ENCODE measurements around the gene RHO. TPM values are rescaled to one million over a fixed set of nuclear protein-coding genes. Genes with fewer than 3 reads are reported as not detected.

The RHO gene
- total RNA-seq, 3 donors from 2014 or later, result not detected

DNA sequence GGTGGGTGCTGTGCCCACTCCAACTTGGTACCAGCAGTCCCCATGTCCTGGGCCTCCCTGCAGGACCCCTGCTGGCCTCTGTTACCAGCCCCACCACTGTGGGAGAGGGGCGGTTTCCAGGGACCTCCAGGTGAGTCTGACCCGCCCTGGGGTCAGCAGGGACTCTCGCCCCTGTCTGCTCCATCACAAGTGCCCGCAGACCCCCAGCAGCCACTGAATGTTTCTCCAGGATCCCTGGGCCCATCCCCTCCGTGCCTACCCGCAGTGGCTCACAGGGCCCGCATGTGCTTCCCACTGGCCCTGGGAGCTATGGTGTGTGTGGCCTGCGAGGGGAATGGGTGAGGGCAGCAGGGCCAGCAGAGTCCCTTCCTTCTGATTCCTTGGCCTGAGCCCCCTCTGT lies 9.9 kb upstream of the RHO start:
- TF ChIP-seq, protein P1, sequence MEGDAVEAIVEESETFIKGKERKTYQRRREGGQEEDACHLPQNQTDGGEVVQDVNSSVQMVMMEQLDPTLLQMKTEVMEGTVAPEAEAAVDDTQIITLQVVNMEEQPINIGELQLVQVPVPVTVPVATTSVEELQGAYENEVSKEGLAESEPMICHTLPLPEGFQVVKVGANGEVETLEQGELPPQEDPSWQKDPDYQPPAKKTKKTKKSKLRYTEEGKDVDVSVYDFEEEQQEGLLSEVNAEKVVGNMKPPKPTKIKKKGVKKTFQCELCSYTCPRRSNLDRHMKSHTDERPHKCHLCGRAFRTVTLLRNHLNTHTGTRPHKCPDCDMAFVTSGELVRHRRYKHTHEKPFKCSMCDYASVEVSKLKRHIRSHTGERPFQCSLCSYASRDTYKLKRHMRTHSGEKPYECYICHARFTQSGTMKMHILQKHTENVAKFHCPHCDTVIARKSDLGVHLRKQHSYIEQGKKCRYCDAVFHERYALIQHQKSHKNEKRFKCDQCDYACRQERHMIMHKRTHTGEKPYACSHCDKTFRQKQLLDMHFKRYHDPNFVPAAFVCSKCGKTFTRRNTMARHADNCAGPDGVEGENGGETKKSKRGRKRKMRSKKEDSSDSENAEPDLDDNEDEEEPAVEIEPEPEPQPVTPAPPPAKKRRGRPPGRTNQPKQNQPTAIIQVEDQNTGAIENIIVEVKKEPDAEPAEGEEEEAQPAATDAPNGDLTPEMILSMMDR (IDR thresholded peaks at IDR 0.05), result no peak
- Histone ChIP-seq H3K4me1 (ENCODE audit: low read depth) (no peaks in the 10 kb centered on the region), H3K9me3 (no peaks in the 10 kb centered on the region), H3K4me3 (no peak overlapping the region), H3K36me3 (ENCODE audit: low read depth) (no peaks in the 10 kb centered on the region)
- intact Hi-C loops (cut with DNase I, micrococcal nuclease), result no loop called here
- no peak for DNase-seq
- ATAC-seq, result no peak

DNA sequence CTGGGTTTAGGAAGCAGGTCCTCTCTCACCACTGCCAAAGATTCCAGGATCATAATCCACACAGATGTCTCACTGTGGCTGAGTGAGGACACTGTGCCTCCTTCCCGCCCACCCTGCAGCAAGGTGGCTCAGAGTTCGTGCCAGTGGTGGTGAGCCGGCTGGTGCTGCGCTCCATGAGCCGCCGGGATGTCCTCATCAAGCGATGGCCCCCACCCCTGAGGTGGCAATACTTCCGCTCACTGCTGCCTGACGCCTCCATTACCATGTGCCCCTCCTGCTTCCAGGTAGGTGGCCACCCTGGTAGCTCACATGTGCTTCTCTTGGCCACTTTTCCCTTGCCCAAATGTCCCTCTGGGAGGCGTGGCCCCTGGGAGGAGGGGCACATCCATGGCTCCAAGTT lies 9.0 kb upstream of the RHO start:
- TF ChIP-seq, protein P1 (IDR thresholded peaks at IDR 0.05), result no peak
- no peaks in the 10 kb centered on the region for H3K36me3 ChIP-seq (ENCODE audit: low read depth)
- no peak overlapping the region for H3K4me3 ChIP-seq
- no peaks in the 10 kb centered on the region for H3K4me1 ChIP-seq (ENCODE audit: low read depth)
- ATAC-seq (no peak), DNase-seq (no peak)
- intact Hi-C loops (cut with DNase I, micrococcal nuclease), result no loop called here
- no peaks in the 10 kb centered on the region for H3K9me3 ChIP-seq

DNA sequence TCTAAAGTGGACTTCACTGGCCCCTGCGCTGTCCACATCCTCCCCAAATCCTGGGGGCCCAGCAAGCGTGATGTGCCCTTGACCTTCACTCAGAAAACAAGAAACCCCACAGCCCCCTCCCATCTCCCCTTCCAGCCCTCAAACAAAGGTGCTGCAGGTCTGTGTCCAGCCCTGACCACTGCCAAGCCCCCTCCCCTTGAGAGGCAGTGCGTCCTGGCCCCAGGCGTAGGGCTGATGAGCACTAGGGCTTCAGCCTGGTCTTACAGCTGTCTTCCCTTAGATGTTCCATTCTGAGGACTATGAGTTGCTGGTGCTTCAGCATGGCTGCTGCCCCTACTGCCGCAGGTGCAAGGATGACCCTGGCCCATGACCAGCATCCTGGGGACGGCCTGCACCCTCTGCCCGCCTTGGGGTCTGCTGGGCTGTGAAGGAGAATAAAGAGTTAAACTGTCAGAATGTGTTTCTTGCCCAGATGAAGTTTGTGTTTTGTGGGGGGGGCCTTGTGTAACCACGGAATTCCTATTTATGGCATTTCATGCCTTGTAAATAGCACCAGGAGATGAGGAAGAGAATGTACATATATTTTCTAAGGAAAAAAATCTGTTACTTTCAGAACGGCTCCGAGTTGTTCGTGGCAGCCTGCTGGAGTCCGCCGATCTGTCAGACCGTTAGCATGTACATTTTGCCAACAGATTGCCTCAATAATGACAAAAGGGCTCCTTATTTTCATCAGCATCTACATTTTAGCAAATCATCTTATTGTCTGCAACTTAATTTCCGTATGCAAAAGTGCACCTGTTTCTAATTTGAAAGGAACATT lies 8.3 kb upstream of the RHO start:
- DNase-seq, result no peak
- no peak for ATAC-seq
- Histone ChIP-seq H3K36me3 (ENCODE audit: low read depth) (no peaks in the 10 kb centered on the region), H3K4me1 (ENCODE audit: low read depth) (no peaks in the 10 kb centered on the region), H3K9me3 (no peaks in the 10 kb centered on the region), H3K4me3 (no peak overlapping the region)
- intact Hi-C loops (cut with DNase I, micrococcal nuclease), result no loop called here
- TF ChIP-seq, protein P1 (IDR thresholded peaks at IDR 0.05), result no peak

DNA sequence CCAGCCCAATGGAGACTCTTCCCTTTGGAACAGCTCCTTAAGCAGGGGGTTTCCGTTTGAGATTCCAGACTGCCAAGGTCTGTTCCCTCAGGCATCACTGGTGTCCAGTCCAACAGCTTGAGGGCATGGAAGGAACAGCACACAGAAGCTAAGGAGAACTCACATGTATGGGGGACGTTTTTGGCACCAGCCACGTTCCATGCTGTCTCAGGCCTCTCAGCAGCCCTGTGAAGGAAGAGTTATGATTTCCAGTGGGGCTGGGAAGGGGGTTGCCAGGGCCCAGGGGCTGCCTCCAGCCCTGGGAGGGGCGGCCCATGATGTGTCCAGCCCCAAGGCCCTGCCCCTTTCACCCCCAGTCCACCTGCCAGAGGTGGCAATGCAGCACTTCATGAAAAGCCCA lies 7.5 kb upstream of the RHO start:
- Histone ChIP-seq H3K4me1 (ENCODE audit: low read depth) (no peaks in the 10 kb centered on the region), H3K9me3 (no peaks in the 10 kb centered on the region), H3K36me3 (ENCODE audit: low read depth) (no peaks in the 10 kb centered on the region), H3K4me3 (no peak overlapping the region)
- intact Hi-C loops (cut with DNase I, micrococcal nuclease), result no loop called here
- ATAC-seq (no peak), DNase-seq (no peak)
- TF ChIP-seq, protein P1 (IDR thresholded peaks at IDR 0.05), result no peak

DNA sequence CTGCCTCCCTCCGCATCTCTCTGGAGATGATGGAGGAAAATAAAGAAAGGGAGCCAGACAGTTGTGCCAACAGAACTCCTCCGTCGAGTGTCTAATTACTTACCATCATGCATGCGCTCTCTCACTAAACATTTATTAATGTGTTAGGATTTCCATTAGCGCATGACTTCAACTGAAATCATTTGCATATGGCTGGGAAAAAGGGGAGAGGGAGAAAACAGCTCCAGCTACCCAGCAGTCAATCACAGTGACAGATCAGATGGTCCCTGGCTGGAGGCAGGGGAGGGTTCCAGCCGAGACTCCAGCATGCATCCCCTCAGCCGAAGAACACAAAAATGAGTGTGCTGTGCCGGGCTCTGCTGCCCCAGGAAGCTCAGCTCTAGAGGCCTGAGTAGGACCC lies 6.8 kb upstream of the RHO start:
- Histone ChIP-seq H3K9me3 (no peaks in the 10 kb centered on the region), H3K4me3 (no peak overlapping the region), H3K36me3 (ENCODE audit: low read depth) (no peaks in the 10 kb centered on the region), H3K4me1 (ENCODE audit: low read depth) (no peaks in the 10 kb centered on the region)
- intact Hi-C loops (cut with DNase I, micrococcal nuclease), result no loop called here
- TF ChIP-seq, protein P1 (IDR thresholded peaks at IDR 0.05), result no peak
- no peak for ATAC-seq
- DNase-seq, result no peak

Measured in mucosa of descending colon (tissue), 3 donors.